H1 (cell line): ENCODE measurements around the gene LRRC15. TPM values are rescaled to one million over a fixed set of nuclear protein-coding genes. Genes with fewer than 3 reads are reported as not detected.

Source experiments
- CTCF ChIA-PET: fragments of 300-600 bp; sonication (Branson Sonifier 250); formaldehyde crosslinking; loops from one replicate; lab custom pipeline; 2021; ENCODE audit not compliant: partially characterized antibody; lab: Charles Lee
- POLR2A ChIA-PET: fragments of 300-600 bp; sonication (Branson Sonifier 250); formaldehyde crosslinking; loops from one replicate; lab custom pipeline; 2021; ENCODE audit warnings: inconsistent platforms; ENCODE audit not compliant: partially characterized antibody; lab: Charles Lee
- DNase-seq, 2 experiments: peaks; one replicate each; pipeline versions ENCODE4 v3.0.0 to v3.0.0-alpha.2; 2010 to 2022; ENCODE audit warnings: low spot score in 2 of 2, low read depth in 1 of 2, mixed read lengths in 1 of 2
- FAIRE-seq: peaks from 2 replicates; lab custom pipeline; 2011; peaks lifted over from hg19 to GRCh38; lab: Jason Lieb, UNC
- H2AFZ ChIP-seq: 2 replicates; pipeline ENCODE4 v1.8.1; 2012; ENCODE audit warnings: low read length, inconsistent platforms
- H2AK5ac ChIP-seq: 2 replicates; pipeline ENCODE4 v1.6.1; 2013; ENCODE audit warnings: low read depth, low read length
- H2BK120ac ChIP-seq: replicated peaks from 2 replicates; pipeline ENCODE3; 2013; ENCODE audit warnings: low read depth, low read length, inconsistent platforms
- H2BK12ac ChIP-seq: 2 replicates; pipeline ENCODE4 v1.6.1; 2013; ENCODE audit warnings: low read depth, low read length
- H2BK15ac ChIP-seq: 2 replicates; pipeline ENCODE4 v1.6.1; 2013; ENCODE audit warnings: low read length
- H2BK20ac ChIP-seq: 2 replicates; pipeline ENCODE4 v1.6.1; 2013; ENCODE audit warnings: low read length
- H2BK5ac ChIP-seq: 2 replicates; pipeline ENCODE4 v1.6.1; 2013; ENCODE audit warnings: low read depth, low read length
- H3K14ac ChIP-seq: 2 replicates; pipeline ENCODE4 v1.6.1; 2013; ENCODE audit warnings: inconsistent platforms; ENCODE audit not compliant: insufficient read length
- H3K18ac ChIP-seq: 2 replicates; pipeline ENCODE4 v1.6.1; 2013; ENCODE audit warnings: low read length; ENCODE audit errors: extremely low read depth
- H3K23ac ChIP-seq: 2 replicates; pipeline ENCODE4 v1.6.1; 2013; ENCODE audit warnings: inconsistent platforms; ENCODE audit not compliant: insufficient read length
- H3K23me2 ChIP-seq: 2 replicates; pipeline ENCODE4 v1.6.1; 2013; ENCODE audit warnings: low read depth, low read length
- H3K27ac ChIP-seq: 2 replicates; pipeline ENCODE4 v1.6.1; 2011; ENCODE audit warnings: low read depth, low read length, inconsistent platforms
- H3K27me3 ChIP-seq, 4 experiments: replicated peaks in 1 of 4; 1 replicate in 1 of 4; 2 replicates in 3 of 4; pipeline versions ENCODE4 v1.6.1 to v1.8.1; 2011 to 2013; ENCODE audit warnings: low read length in 3 of 4, mild to moderate bottlenecking in 3 of 4, inconsistent platforms in 2 of 4, mixed read lengths in 2 of 4, moderate library complexity in 1 of 4; ENCODE audit not compliant: control insufficient read depth in 3 of 4, insufficient read depth in 3 of 4; ENCODE audit errors: extremely low read depth in 1 of 4
- H3K36me3 ChIP-seq, 4 experiments: 2 replicates each; pipeline versions ENCODE4 v1.6.1 to v1.8.1; 2011 to 2013; ENCODE audit warnings: mild to moderate bottlenecking in 4 of 4, low read length in 3 of 4, moderate library complexity in 2 of 4, control low read depth in 1 of 4, inconsistent platforms in 1 of 4; ENCODE audit not compliant: insufficient read depth in 4 of 4, control insufficient read depth in 2 of 4
- H3K4ac ChIP-seq: replicated peaks from 2 replicates; pipeline ENCODE3; 2013; ENCODE audit warnings: low read length, low read depth, mixed read lengths, inconsistent platforms; ENCODE audit not compliant: insufficient read length
- H3K4me1 ChIP-seq, 4 experiments: replicated peaks in 1 of 4; 1 replicate in 1 of 4; 2 replicates in 3 of 4; pipeline versions ENCODE4 v1.6.1 to v1.8.1; 2011 to 2013; ENCODE audit warnings: low read length in 3 of 4, inconsistent platforms in 2 of 4, mixed read lengths in 1 of 4; ENCODE audit not compliant: insufficient read depth in 4 of 4, control insufficient read depth in 3 of 4
- H3K4me2 ChIP-seq, 2 experiments: 2 replicates each; pipeline versions ENCODE4 v1.6.1 to v1.8.1; 2011 to 2013; ENCODE audit warnings: low read depth in 2 of 2, low read length in 2 of 2, control low read depth in 1 of 2, inconsistent platforms in 1 of 2, mild to moderate bottlenecking in 1 of 2; ENCODE audit not compliant: insufficient read depth in 1 of 2
- H3K4me3 ChIP-seq, 4 experiments: fragments of 200-600, 300-600 bp in 1 of 4; sonication (generic), shearing (Covaris generic), sonication (Bioruptor Twin) in 1 of 4; 2 replicates each; pipeline versions ENCODE4 v1.5.1 to v1.8.1; 2011 to 2016; ENCODE audit warnings: low read length in 4 of 4, low read depth in 3 of 4, control low read depth in 2 of 4, inconsistent platforms in 2 of 4, mild to moderate bottlenecking in 2 of 4, mixed read lengths in 1 of 4, moderate library complexity in 1 of 4; ENCODE audit not compliant: insufficient read depth in 2 of 4; ENCODE audit errors: extremely low read depth in 1 of 4
- H3K56ac ChIP-seq: replicated peaks from 2 replicates; pipeline ENCODE3; 2013; ENCODE audit warnings: low read depth, mild to moderate bottlenecking, mixed read lengths, low read length, inconsistent platforms; ENCODE audit not compliant: insufficient read length
- H3K79me1 ChIP-seq: 2 replicates; pipeline ENCODE4 v1.6.1; 2013; ENCODE audit warnings: low read depth, low read length, control low read depth
- H3K79me2 ChIP-seq, 2 experiments: 2 replicates each; pipeline versions ENCODE4 v1.6.1 to v1.8.1; 2012 to 2013; ENCODE audit warnings: low read length in 2 of 2, mild to moderate bottlenecking in 2 of 2, inconsistent platforms in 1 of 2; ENCODE audit not compliant: insufficient read depth in 2 of 2, control insufficient read depth in 1 of 2
- H3K9ac ChIP-seq, 4 experiments: replicated peaks in 1 of 4; 1 replicate in 1 of 4; 2 replicates in 3 of 4; pipeline versions ENCODE4 v1.6.1 to v1.8.1; 2011 to 2013; ENCODE audit warnings: low read depth in 3 of 4, low read length in 3 of 4, control low read depth in 2 of 4, mild to moderate bottlenecking in 2 of 4, moderate library complexity in 2 of 4, inconsistent platforms in 1 of 4; ENCODE audit errors: extremely low read depth in 1 of 4
- H3K9me3 ChIP-seq, 2 experiments: 2 replicates each; pipeline versions ENCODE4 v1.6.1 to v1.8.1; 2012 to 2013; ENCODE audit warnings: mild to moderate bottlenecking in 2 of 2, moderate library complexity in 2 of 2, control low read depth in 1 of 2, inconsistent platforms in 1 of 2, low read depth in 1 of 2, low read length in 1 of 2, mixed read lengths in 1 of 2; ENCODE audit not compliant: insufficient read depth in 2 of 2
- H4K20me1 ChIP-seq, 2 experiments: replicated peaks in 1 of 2; 2 replicates each; pipeline versions ENCODE3 to v1.8.1; 2011 to 2013; ENCODE audit warnings: inconsistent platforms in 2 of 2, low read length in 2 of 2, mild to moderate bottlenecking in 1 of 2; ENCODE audit not compliant: insufficient read depth in 2 of 2, control insufficient read depth in 1 of 2
- H4K5ac ChIP-seq: 2 replicates; pipeline ENCODE4 v1.6.1; 2013; ENCODE audit warnings: low read length, low read depth, mixed read lengths, inconsistent platforms; ENCODE audit not compliant: insufficient read length
- H4K8ac ChIP-seq: 2 replicates; pipeline ENCODE4 v1.8.0; 2013; ENCODE audit warnings: mild to moderate bottlenecking, moderate library complexity, low read length, inconsistent platforms; ENCODE audit not compliant: insufficient read depth; ENCODE audit errors: extremely low read depth
- H4K91ac ChIP-seq: replicated peaks from 2 replicates; pipeline ENCODE3; 2013; ENCODE audit warnings: low read length, mixed read lengths, inconsistent platforms; ENCODE audit not compliant: insufficient read length
- CTCF ChIP-seq, 3 experiments: IDR thresholded peaks; 1 replicate in 2 of 3; 2 replicates in 1 of 3; pipeline versions ENCODE4 v1.5.1 to v1.6.1; 2011; ENCODE audit warnings: low read length in 3 of 3, mild to moderate bottlenecking in 3 of 3, inconsistent platforms in 2 of 3, low read depth in 1 of 3, moderate library complexity in 1 of 3; ENCODE audit not compliant: insufficient read depth in 1 of 3; ENCODE audit errors: control extremely low read depth in 1 of 3
- RAD21 ChIP-seq, 2 experiments: IDR thresholded peaks in 1 of 2; conservative IDR thresholded peaks in 1 of 2; 2 replicates each; pipeline ENCODE4 v1.6.1; 2011; ENCODE audit warnings: low read depth in 2 of 2, low read length in 2 of 2, improper control_type of control experiment in 1 of 2, inconsistent platforms in 1 of 2, mild to moderate bottlenecking in 1 of 2, moderate library complexity in 1 of 2
- SIRT6 ChIP-seq: IDR thresholded peaks from one replicate; pipeline ENCODE4 v1.7.1; 2012; ENCODE audit warnings: low read length, inconsistent platforms
- WGBS, 2 experiments: shearing (Covaris generic) in 1 of 2; methylation state at CpG; one replicate each; pipeline versions ENCODE4 v1.1.6 to v1.1.7; 2013 to 2015; ENCODE audit warnings: low lambda C conversion rate in 2 of 2, mixed read lengths in 2 of 2, inconsistent platforms in 1 of 2, low coverage in 1 of 2, missing lambda C conversion rate in 1 of 2; ENCODE audit not compliant: insufficient replicate concordance in 2 of 2, insufficient coverage in 1 of 2, insufficient read length in 1 of 2; ENCODE audit errors: extremely low coverage in 1 of 2, missing lambda C conversion rate in 1 of 2; 5-methylcytosine and 5-hydroxymethylcytosine counted together
- polyA plus RNA-seq, 7 experiments: library from polyadenylated mRNA; depleted of rRNA in 3 of 7; stranded (reverse) in 5 of 7; unstranded in 2 of 7; fragments of >200 nt in 5 of 7; fragments of 200-250 nt in 2 of 7; gene quantifications; 1 replicate in 5 of 7; 2 replicates in 1 of 7; 4 replicates in 1 of 7; pipeline versions ENCODE4 v1.2.1 to v1.2.3, GENCODE V29; 2011 to 2013; ENCODE audit warnings: missing spikeins in 2 of 7, mixed read lengths in 2 of 7
- total RNA-seq: library from RNA; stranded (reverse); fragmentation: NEBNext Ultra II Directional; extraction: Animal tissue kit (Norgen Biotek cat#: 25700); gene quantifications from 2 replicates; pipeline ENCODE4 v1.2.1, GENCODE V29; 2021

The LRRC15 gene
- total and polyA plus RNA-seq, 2 of the 8 experiments (the other 6 are each of a cell fraction or from before 2014, with no cell fraction given): 0.15 to 0.37 TPM

GRCh38 chr3:194350726-194351071, 18.8 kb downstream of the LRRC15 start:
- H3K9ac ChIP-seq: no peak overlapping the region
- no peaks in the 10 kb centered on the region for H3K9me3 ChIP-seq
- H2BK20ac ChIP-seq: no peak overlapping the region
- no peaks in the 10 kb centered on the region for H3K36me3 ChIP-seq
- H3K23me2 ChIP-seq: peaks cover 10% of the 10 kb centered on the region; the same call in 1 of the 2 replicates
- ChIA-PET POLR2A (no interaction called here), CTCF (interaction anchor here (1.2 to 3.7 kb wide), 10 partner anchors 9 to 60 kb away, joined by 3 to 36 read pairs (median 6); partner anchors contain the start of gene GP5)
- H4K8ac ChIP-seq: no peak overlapping the region
- no peak overlapping the region for H2BK5ac ChIP-seq
- no peak overlapping the region for H3K18ac ChIP-seq
- H4K5ac ChIP-seq: no peak overlapping the region
- H3K27me3 ChIP-seq: no peaks in the 10 kb centered on the region
- H3K79me2 ChIP-seq: no peaks in the 10 kb centered on the region
- 93% methylated on average over 3 of the region's 3 CpGs; no CpG with 5 or more reads in 1 of the 2 experiments for WGBS, 2 experiments
- no peak overlapping the region for H3K23ac ChIP-seq
- H2AK5ac ChIP-seq: no peak overlapping the region
- no peak overlapping the region for H3K4me2 ChIP-seq
- no peak overlapping the region for H3K4ac ChIP-seq
- no peak overlapping the region for H2AFZ ChIP-seq
- H3K4me3 ChIP-seq: no peak overlapping the region
- FAIRE-seq (no peak), DNase-seq (no peak)
- no peak overlapping the region for H2BK12ac ChIP-seq
- H4K20me1 ChIP-seq: peaks cover 0 to 5% of the 10 kb centered on the region in 2 experiments
- peaks cover 0 to 3% (median 0%) of the 10 kb centered on the region in 4 experiments; a peak in 1 of 7 replicates for H3K4me1 ChIP-seq
- no peak overlapping the region for H3K27ac ChIP-seq
- H4K91ac ChIP-seq: no peak overlapping the region
- no peak overlapping the region for H3K14ac ChIP-seq
- no peak overlapping the region for H2BK15ac ChIP-seq
- no peaks in the 10 kb centered on the region for H3K79me1 ChIP-seq
- H2BK120ac ChIP-seq: no peak overlapping the region
- H3K56ac ChIP-seq: no peak overlapping the region
- TF ChIP-seq CTCF (IDR thresholded peaks at IDR 0.05; ENCODE audit: control extremely low read depth in 1 of 3, insufficient read depth in 1 of 3, low read depth in 1 of 3, low read length in 3 of 3) (no peak), RAD21 (IDR thresholded peaks at IDR 0.05 in 1 of 2, conservative IDR thresholded peaks at IDR 0.05 in 1 of 2; ENCODE audit: low read depth in 2 of 2, low read length in 2 of 2) (no peak), SIRT6 (no peak)
